ENCODE results near the gene FOXN3.
"Not testable (repeated sequence)": the region's sequence is repeated elsewhere in the genome, so short reads cannot be mapped to it uniquely, and the experiment has no call there.

FOXN3 gene

GRCh38 chr14:89158701-89159100 is 258.3 kb downstream of the FOXN3 start:
- no peak for FAIRE-seq
- DNase-seq (ENCODE audit: extremely low spot score, insufficient read length, low read depth): no peak

- not testable (repeated sequence) for FAIRE-seq
Measured at GRCh38 chr14:89158104-89158503, 258.9 kb downstream of the FOXN3 start.

GRCh38 chr14:89155491-89155890 is 261.5 kb downstream of the FOXN3 start:
- no peak for FAIRE-seq
- DNase-seq (ENCODE audit: extremely low spot score, insufficient read length, low read depth): no peak

More at GRCh38 chr14:89158104-89158503, 258.9 kb downstream of the FOXN3 start:
- not testable (repeated sequence) for DNase-seq (ENCODE audit: extremely low spot score, insufficient read length, low read depth)

- not testable (repeated sequence) for DNase-seq (ENCODE audit: extremely low spot score, insufficient read length, low read depth); FAIRE-seq
Measured at GRCh38 chr14:89151693-89152092, 265.3 kb downstream of the FOXN3 start.

GRCh38 chr14:89146274-89146673 is 270.8 kb downstream of the FOXN3 start:
- DNase-seq (ENCODE audit: extremely low spot score, insufficient read length, low read depth): no peak
- no peak for FAIRE-seq

GRCh38 chr14:89144642-89145041 is 272.4 kb downstream of the FOXN3 start:
- no peak for FAIRE-seq
- no peak for DNase-seq (ENCODE audit: extremely low spot score, insufficient read length, low read depth)

- FAIRE-seq (no peak), DNase-seq (ENCODE audit: extremely low spot score, insufficient read length, low read depth) (no peak)
Measured at GRCh38 chr14:89144066-89144465, 273.0 kb downstream of the FOXN3 start.

- DNase-seq (ENCODE audit: extremely low spot score, insufficient read length, low read depth) (no peak), FAIRE-seq (no peak)
Measured at GRCh38 chr14:89143595-89143994, 273.4 kb downstream of the FOXN3 start.

GRCh38 chr14:89142366-89142765 is 274.7 kb downstream of the FOXN3 start:
- DNase-seq (ENCODE audit: extremely low spot score, insufficient read length, low read depth): no peak
- FAIRE-seq: no peak

GRCh38 chr14:89141862-89142261 is 275.2 kb downstream of the FOXN3 start:
- FAIRE-seq (no peak), DNase-seq (ENCODE audit: extremely low spot score, insufficient read length, low read depth) (no peak)

- FAIRE-seq (no peak), DNase-seq (ENCODE audit: extremely low spot score, insufficient read length, low read depth) (no peak)
Measured at GRCh38 chr14:89140326-89140725, 276.7 kb downstream of the FOXN3 start.

- DNase-seq (ENCODE audit: extremely low spot score, insufficient read length, low read depth) (no peak), FAIRE-seq (no peak)
Measured at GRCh38 chr14:89139404-89140247, 277.4 kb downstream of the FOXN3 start.

GRCh38 chr14:89138846-89139245 is 278.2 kb downstream of the FOXN3 start:
- DNase-seq (ENCODE audit: extremely low spot score, insufficient read length, low read depth): no peak
- no peak for FAIRE-seq

- DNase-seq (ENCODE audit: extremely low spot score, insufficient read length, low read depth): no peak
- no peak for FAIRE-seq
Measured at GRCh38 chr14:89137526-89138163, 279.4 kb downstream of the FOXN3 start.

GRCh38 chr14:89136587-89136986 is 280.4 kb downstream of the FOXN3 start:
- DNase-seq (ENCODE audit: extremely low spot score, insufficient read length, low read depth) (no peak), FAIRE-seq (no peak)

GRCh38 chr14:89134640-89135039 is 282.4 kb downstream of the FOXN3 start:
- DNase-seq (ENCODE audit: extremely low spot score, insufficient read length, low read depth) (no peak), FAIRE-seq (no peak)

GRCh38 chr14:89131004-89131750 is 285.9 kb downstream of the FOXN3 start:
- FAIRE-seq: no peak

GRCh38 chr14:89129570-89129969 is 287.5 kb downstream of the FOXN3 start:
- FAIRE-seq: no peak
- DNase-seq (ENCODE audit: extremely low spot score, insufficient read length, low read depth): no peak

More at GRCh38 chr14:89131004-89131750, 285.9 kb downstream of the FOXN3 start:
- no peak for DNase-seq (ENCODE audit: extremely low spot score, insufficient read length, low read depth)

- FAIRE-seq (no peak), DNase-seq (ENCODE audit: extremely low spot score, insufficient read length, low read depth) (no peak)
Measured at GRCh38 chr14:89128311-89129026, 288.6 kb downstream of the FOXN3 start.

- no peak for FAIRE-seq
Measured at GRCh38 chr14:89126461-89126860, 290.6 kb downstream of the FOXN3 start.

More at GRCh38 chr14:89126461-89126860, 290.6 kb downstream of the FOXN3 start:
- no peak for DNase-seq (ENCODE audit: extremely low spot score, insufficient read length, low read depth)
